Measurements from ENCODE around the gene DDIT4. TPM values are rescaled to one million over a fixed set of nuclear protein-coding genes. Genes with fewer than 3 reads are reported as not detected.
"Not testable (repeated sequence)": the region's sequence is repeated elsewhere in the genome, so short reads cannot be mapped to it uniquely, and the experiment has no call there.

Gene DDIT4
- polyA plus RNA-seq, 1 experiment: 174 TPM

- Histone ChIP-seq H3K4me3 (ENCODE audit: low read depth, low read length) (no peak overlapping the region), H3K27me3 (ENCODE audit: control insufficient read depth, insufficient read depth, low read length) (no peaks in the 10 kb centered on the region), H3K36me3 (ENCODE audit: control insufficient read depth, insufficient read depth, low read length) (no peaks in the 10 kb centered on the region)
- ChIA-PET CTCF (interaction anchor here (1.6 kb wide), 1 partner anchor 8 kb away, joined by 6 read pairs; no protein-coding TSS in a partner anchor), POLR2A (interaction anchor here (0.6 to 1.0 kb wide), 4 partner anchors 12 to 1218 kb away, joined by 3 to 5 read pairs (median 4); partner anchors contain the start of gene DDIT4)
- peak; percentile 92 for DNase-seq (ENCODE audit: low read depth)
- peak; percentile 56 for TF ChIP-seq CTCF (IDR thresholded peaks at IDR 0.05; ENCODE audit: insufficient read depth, low read depth, low read length)
Measured at GRCh38 chr10:72243822-72244437, 29.8 kb upstream of the DDIT4 start.

DNA sequence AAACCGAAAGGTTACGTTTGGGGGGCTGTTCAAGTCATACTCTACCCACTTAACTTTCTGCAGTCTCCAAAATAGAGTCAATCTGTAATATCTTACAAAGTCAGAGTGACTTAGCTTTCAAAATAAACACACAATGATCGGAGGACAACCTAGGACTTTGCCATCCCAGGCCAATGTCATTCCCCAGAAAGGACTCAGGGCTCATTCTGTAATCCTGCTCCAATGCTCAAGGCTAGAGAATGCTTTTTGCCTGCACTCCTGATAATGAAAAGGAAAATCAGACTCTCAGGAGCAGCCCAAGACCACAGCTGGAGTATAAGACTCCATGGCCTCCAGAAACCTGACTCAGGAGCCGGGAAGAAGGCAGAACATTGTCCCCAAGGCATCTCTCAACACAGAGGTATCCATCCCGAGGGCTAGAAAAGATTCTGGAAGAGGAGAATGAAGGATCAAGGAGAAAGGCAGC, 29.1 kb upstream of the DDIT4 start:
- H3K27me3 ChIP-seq (ENCODE audit: control insufficient read depth, insufficient read depth, low read length): no peaks in the 10 kb centered on the region
- H3K36me3 ChIP-seq (ENCODE audit: control insufficient read depth, insufficient read depth, low read length): no peaks in the 10 kb centered on the region
- ChIA-PET POLR2A (no interaction called here), CTCF (no interaction called here)
- no peak for TF ChIP-seq CTCF (IDR thresholded peaks at IDR 0.05; ENCODE audit: insufficient read depth, low read depth, low read length)
- no peak for DNase-seq (ENCODE audit: low read depth)
- H3K4me3 ChIP-seq (ENCODE audit: low read depth, low read length): no peak overlapping the region

DNA sequence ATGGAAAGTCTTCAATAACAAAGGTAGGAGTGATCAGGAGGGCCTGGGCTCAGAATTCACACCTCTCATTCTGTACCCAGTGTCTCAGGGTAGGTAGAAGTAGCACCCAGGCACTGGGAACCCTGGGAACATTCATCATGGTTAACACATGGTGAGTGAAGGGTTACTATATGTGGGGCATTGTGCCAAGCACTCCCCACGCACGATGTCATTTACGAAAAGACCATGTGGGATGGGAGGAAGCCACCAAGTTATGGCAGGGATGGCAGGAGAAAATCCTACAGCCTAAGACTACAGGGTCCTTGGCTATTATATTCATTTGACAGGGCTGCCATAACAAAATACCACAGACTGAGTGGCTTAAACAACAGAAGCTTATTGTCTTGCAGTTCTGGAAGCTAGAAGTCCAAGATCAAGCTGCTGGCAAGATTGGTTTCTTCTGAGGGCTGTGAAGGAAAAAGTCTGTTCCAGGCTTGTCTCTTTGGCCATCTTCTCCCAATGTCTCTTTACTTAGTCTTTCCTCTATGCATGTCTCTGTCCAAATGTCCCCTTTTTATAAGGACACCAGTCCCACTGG, 27.7 kb upstream of the DDIT4 start:
- no peak overlapping the region for H3K4me3 ChIP-seq (ENCODE audit: low read depth, low read length)
- no peaks in the 10 kb centered on the region for H3K27me3 ChIP-seq (ENCODE audit: control insufficient read depth, insufficient read depth, low read length)
- ChIA-PET POLR2A (no interaction called here), CTCF (interaction anchor here (0.6 to 2.6 kb wide), 2 partner anchors 14 to 289 kb away, joined by 3 to 9 read pairs; no protein-coding TSS in a partner anchor)
- no peak for DNase-seq (ENCODE audit: low read depth)
- H3K36me3 ChIP-seq (ENCODE audit: control insufficient read depth, insufficient read depth, low read length): no peaks in the 10 kb centered on the region
- TF ChIP-seq CTCF (IDR thresholded peaks at IDR 0.05; ENCODE audit: insufficient read depth, low read depth, low read length): no peak

DNA sequence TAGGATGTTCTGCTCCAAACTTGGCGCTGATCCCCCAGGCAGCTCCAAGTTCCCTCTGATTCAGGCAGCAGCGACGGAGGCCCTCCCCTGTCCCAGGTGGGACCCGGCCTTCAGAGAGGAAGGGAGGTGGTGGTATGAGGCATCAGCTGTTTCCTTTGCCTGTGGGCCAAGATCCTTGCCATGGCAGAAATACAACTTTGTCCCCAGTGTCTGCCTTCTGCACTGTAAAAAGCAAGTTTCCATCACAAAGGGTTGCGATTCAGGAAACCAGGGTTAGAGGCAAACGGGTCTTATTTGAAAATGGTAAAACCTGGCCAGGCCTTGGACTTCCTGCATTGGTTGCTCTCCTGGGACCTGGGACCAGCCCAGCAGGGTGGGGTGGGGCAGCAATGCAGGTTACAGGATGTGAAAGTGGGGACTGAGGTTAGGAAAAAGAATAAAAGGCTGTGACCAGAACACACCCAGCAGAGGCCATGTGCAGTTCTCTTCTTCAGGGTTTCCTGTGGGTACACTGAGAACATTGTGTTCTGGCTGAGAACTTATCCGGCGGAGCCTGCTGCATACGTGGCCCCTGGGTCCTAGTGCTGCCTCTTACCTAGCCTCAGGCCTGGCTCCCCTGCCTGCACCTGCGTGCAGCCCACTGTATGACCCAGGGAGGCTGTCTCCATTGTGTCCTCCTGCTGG, 25.1 kb upstream of the DDIT4 start:
- Histone ChIP-seq H3K4me3 (ENCODE audit: low read depth, low read length) (no peak overlapping the region), H3K36me3 (ENCODE audit: control insufficient read depth, insufficient read depth, low read length) (no peaks in the 10 kb centered on the region), H3K27me3 (ENCODE audit: control insufficient read depth, insufficient read depth, low read length) (no peaks in the 10 kb centered on the region)
- no peak for DNase-seq (ENCODE audit: low read depth)
- TF ChIP-seq CTCF (IDR thresholded peaks at IDR 0.05; ENCODE audit: insufficient read depth, low read depth, low read length): no peak
- CTCF ChIA-PET: interaction anchor here (0.8 to 1.5 kb wide), 2 partner anchors 42 to 89 kb away, joined by 3 to 5 read pairs; no protein-coding TSS in a partner anchor
- POLR2A ChIA-PET: interaction anchor here (0.6 kb wide), 1 partner anchor 11 kb away, joined by 6 read pairs; no protein-coding TSS in a partner anchor

DNA sequence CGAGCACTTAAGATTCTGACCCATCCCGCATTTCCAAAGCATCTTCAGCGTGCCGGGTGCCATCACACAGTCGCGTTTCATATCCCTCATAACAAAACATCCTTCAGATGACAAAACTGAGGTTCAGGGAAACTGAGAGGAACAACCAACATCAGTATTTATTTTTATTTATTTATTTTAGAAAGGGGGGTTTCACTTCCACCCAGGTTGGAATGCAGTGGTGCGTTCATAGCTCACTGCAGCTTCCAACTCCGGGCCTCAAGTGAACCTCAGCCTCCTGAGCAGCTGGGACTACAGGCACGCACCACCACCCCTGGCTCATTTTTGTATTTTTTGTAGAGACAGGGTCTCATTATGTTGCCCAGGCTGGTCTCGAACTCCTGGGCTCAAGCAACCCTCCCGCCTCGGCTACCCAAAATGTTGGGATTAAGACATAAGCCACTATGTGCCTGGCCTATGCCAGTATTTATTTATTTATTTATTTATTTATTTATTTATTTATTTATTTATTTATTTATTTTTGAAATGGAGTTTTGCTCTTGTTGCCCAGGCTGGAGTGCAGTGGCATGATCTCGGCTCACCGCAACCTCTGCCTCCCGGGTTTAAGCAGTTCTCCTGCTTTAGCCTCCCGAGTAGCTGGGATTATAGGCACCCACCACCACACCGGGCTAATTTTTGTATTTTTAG, 24.4 kb upstream of the DDIT4 start:
- DNase-seq (ENCODE audit: low read depth); CTCF ChIA-PET; H3K27me3 ChIP-seq (ENCODE audit: control insufficient read depth, insufficient read depth, low read length); POLR2A ChIA-PET; H3K36me3 ChIP-seq (ENCODE audit: control insufficient read depth, insufficient read depth, low read length); H3K4me3 ChIP-seq (ENCODE audit: low read depth, low read length): not testable (repeated sequence)

Measured in BJ (cell line).